Measurements from ENCODE around the gene CNR1. TPM values are rescaled to one million over a fixed set of nuclear protein-coding genes. Genes with fewer than 3 reads are reported as not detected.

CNR1 gene
- total RNA-seq, 2 donors from 2014 or later = 0.24 TPM; not detected in 1

DNA sequence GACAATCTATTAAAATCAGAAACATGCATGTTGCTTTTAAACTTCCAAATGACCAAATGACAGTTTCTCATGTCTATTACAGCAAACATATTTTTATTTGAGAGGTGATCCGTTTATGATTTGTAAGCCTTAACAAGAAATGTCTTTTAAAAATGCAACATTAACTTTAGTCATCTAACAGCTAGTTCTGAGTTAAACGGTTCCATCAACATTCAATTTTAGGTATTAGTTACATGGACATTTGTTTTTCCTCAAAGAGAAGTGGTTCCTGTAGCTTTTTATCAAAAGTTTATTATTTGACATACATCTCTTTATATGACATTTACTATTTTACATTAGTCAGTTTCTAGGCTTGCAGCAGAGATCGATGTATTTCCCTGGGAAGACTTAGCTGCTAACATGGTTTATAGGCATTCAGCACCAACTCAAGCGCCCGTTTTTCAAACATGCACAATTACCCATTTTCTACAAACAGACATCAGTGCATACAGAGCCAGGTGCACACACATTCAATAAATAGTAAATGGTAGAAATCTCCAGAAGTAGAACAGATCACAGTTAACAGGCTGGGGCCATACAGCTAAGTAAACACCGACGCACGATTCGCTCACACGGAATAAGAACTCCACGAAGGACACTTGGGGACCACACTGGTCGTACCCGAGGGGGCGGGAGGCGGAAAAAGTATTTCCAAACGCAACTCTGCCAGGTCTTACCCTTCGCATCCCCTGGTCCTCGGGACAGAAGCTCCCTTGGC is 882 bp downstream of the CNR1 start:
- no peak overlapping the region for H3K27ac Mint-ChIP-seq
- ATAC-seq (replicated peaks) = no peak

DNA sequence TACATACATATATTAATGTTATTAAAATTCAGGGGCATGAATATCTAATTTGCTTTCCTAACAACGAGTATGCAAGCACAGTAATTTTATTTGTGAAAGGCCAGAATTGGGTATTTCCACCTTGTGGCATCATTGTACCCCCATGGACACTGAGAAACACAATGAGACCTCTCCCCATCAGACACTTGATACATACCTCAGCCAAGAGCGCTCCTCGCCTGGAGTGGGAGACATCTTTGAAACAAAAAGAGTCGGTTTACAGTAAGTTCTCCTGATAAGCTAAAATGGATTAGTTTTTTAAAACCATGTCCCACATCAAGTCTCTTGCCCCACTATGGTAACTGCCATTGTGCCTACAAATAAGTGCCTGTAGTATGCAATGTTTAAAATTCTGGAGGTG is 2.1 kb downstream of the CNR1 start:
- Mint-ChIP-seq H3K4me1 (peaks cover 9% of the 10 kb centered on the region), H3K9me3 (no peaks in the 10 kb centered on the region), H3K36me3 (ENCODE audit: low read depth) (no peaks in the 10 kb centered on the region), H3K27me3 (peaks cover 52% of the 10 kb centered on the region), H3K27ac (no peak overlapping the region), H3K4me3 (no peak overlapping the region)
- ATAC-seq (replicated peaks) = no peak

More for the DNA sequence above, 882 bp downstream of the CNR1 start:
- Mint-ChIP-seq H3K36me3 (ENCODE audit: low read depth) (no peaks in the 10 kb centered on the region), H3K9me3 (no peaks in the 10 kb centered on the region), H3K4me1 (peaks cover 9% of the 10 kb centered on the region), H3K27me3 (peaks cover 62% of the 10 kb centered on the region), H3K4me3 (peak overlapping the region; percentile 67)

- no peaks in the 10 kb centered on the region for H3K9me3 Mint-ChIP-seq
- H3K4me1 Mint-ChIP-seq = peaks cover 9% of the 10 kb centered on the region
- H3K27ac Mint-ChIP-seq = no peak overlapping the region
- no peak for ATAC-seq (replicated peaks)
- no peaks in the 10 kb centered on the region for H3K36me3 Mint-ChIP-seq (ENCODE audit: low read depth)
- H3K4me3 Mint-ChIP-seq = no peak overlapping the region
- peaks cover 50% of the 10 kb centered on the region for H3K27me3 Mint-ChIP-seq
Measured at GRCh38 chr6:88163616-88164015, 2.5 kb downstream of the CNR1 start.

DNA sequence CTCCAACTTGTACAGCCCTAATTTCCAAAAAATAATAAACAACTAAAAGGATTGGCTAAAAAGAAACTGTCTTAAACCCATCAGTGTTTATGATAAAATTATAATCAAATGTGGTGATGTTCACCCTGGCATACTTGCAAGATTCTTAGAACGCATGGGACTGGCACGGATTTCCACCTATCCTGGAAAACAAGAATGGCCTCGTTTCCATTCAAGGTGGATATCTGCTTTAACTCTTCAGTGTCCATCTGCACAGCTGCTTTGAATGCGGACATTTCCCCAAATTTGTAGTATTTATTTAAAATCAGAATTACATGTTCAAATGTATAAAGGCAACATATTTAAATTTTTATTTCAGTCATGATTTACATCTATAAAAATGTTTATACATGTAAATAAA is 4.2 kb downstream of the CNR1 start:
- Mint-ChIP-seq H3K36me3 (ENCODE audit: low read depth) (no peaks in the 10 kb centered on the region), H3K4me1 (peaks cover 6% of the 10 kb centered on the region), H3K27me3 (peaks cover 46% of the 10 kb centered on the region), H3K4me3 (no peak overlapping the region), H3K27ac (no peak overlapping the region), H3K9me3 (no peaks in the 10 kb centered on the region)
- ATAC-seq (replicated peaks) = no peak

- Mint-ChIP-seq H3K4me1 (no peaks in the 10 kb centered on the region), H3K4me3 (no peak overlapping the region), H3K9me3 (no peaks in the 10 kb centered on the region), H3K36me3 (ENCODE audit: low read depth) (no peaks in the 10 kb centered on the region), H3K27me3 (peaks cover 27% of the 10 kb centered on the region), H3K27ac (no peak overlapping the region)
- ATAC-seq (replicated peaks) = no peak
Measured at GRCh38 chr6:88157106-88157505, 9.0 kb downstream of the CNR1 start.

DNA sequence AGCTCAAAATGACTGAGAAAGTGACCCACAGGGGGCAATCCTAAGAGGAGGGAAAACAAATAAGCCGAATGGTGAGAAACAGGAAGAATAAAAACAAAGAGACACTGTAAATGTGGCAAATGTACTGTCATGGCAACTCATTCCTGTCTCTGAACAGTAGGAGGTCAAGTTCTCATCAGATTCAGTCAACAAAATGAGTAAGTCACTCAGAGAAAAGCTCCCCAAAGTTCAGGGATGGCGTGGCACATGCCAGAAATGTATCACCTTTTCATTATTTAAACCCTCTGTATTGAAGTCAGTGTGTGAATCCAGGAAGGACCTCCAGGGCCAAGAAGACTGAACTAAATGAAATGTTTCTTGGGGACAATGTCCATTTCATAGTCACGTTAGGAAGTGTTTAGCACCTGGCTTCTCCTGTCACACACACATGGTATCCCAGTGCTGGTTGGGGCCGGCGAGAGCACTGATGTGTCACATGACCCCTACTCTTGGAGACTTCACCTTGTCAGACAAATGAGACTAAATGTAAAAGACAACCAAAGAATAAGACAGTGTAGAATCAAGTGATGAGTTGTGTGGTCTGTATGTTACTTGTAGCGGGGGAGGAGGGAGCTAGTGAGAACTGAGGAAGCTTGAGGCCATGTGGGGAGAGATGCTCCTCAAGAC is 20.7 kb downstream of the CNR1 start:
- peak; percentile 54 for ATAC-seq (replicated peaks)
- no peaks in the 10 kb centered on the region for H3K4me1 Mint-ChIP-seq
- no peaks in the 10 kb centered on the region for H3K9me3 Mint-ChIP-seq
- peaks cover 16% of the 10 kb centered on the region for H3K27me3 Mint-ChIP-seq
- no peak overlapping the region for H3K4me3 Mint-ChIP-seq
- no peaks in the 10 kb centered on the region for H3K36me3 Mint-ChIP-seq (ENCODE audit: low read depth)
- no peak overlapping the region for H3K27ac Mint-ChIP-seq

DNA sequence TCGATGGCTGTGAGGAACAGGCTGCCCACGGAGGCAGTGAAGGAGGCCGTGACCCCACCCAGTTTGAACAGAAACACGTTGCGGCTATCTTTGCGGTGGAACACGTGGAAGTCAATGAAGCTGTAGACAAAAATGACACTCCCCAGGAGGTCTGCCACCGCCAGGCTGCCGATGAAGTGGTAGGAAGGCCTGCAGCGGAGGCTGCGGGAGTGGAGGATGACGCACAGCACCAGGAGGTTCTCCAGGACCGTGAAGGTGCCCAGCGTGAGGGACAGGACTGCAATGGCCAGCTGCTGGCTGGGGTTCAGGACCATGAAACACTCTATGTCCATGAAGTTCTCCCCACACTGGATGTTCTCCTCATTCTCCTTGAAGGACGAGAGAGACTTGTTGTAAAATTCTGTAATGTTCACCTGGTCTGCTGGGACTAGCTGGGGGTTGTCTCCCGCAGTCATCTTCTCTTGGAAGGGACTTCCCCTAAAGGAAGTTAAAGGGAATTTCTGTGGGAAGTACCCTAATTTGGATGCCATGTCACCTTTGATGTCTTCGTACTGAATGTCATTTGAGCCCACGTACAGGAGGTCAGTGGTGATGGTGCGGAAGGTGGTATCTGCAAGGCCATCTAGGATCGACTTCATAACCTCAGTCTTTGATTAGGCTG is 21.4 kb downstream of the CNR1 start:
- Mint-ChIP-seq H3K4me1 (no peaks in the 10 kb centered on the region), H3K9me3 (no peaks in the 10 kb centered on the region), H3K4me3 (no peak overlapping the region), H3K36me3 (ENCODE audit: low read depth) (no peaks in the 10 kb centered on the region), H3K27ac (no peak overlapping the region), H3K27me3 (peaks cover 16% of the 10 kb centered on the region)
- ATAC-seq (replicated peaks) = peak; percentile 10

DNA sequence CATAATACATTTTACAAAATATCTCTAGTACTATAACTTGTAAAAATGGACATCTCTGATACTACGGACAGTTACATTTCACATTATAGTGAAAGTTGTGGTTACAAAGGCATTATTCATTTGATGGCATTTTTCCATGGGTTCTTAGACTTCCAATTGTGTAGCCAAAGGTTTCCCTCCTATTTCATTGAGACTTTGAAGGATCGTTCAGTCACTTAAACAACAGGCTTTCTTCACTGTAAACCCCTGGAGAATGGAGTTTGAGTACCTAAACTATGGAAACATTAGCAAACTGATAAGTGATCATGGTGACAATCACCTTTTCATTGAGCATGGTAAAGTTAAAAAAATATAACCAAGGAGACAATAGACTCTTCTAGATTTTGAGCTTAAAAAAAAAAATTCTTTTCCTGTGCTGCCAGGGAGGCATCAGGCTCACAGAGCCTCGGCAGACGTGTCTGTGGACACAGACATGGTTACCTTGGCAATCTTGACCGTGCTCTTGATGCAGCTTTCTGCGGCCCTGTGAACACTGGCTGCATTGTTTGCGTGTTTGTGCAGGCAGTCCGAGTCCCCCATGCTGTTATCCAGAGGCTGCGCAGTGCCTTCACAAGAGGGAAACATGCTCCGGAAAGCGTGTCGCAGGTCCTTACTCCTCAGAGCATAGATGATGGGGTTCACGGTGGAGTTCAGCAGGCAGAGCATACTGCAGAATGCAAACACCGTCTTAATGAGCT is 22.6 kb downstream of the CNR1 start:
- Mint-ChIP-seq H3K4me1 (no peaks in the 10 kb centered on the region), H3K4me3 (no peak overlapping the region), H3K36me3 (ENCODE audit: low read depth) (no peaks in the 10 kb centered on the region), H3K27ac (no peak overlapping the region), H3K27me3 (peaks cover 9% of the 10 kb centered on the region), H3K9me3 (no peaks in the 10 kb centered on the region)
- no peak for ATAC-seq (replicated peaks)

GRCh38 chr6:88142297-88142668 is 23.9 kb downstream of the CNR1 start:
- no peaks in the 10 kb centered on the region for H3K4me1 Mint-ChIP-seq
- peaks cover 3% of the 10 kb centered on the region for H3K27me3 Mint-ChIP-seq
- no peak for ATAC-seq (replicated peaks)
- H3K36me3 Mint-ChIP-seq (ENCODE audit: low read depth) = no peaks in the 10 kb centered on the region
- H3K9me3 Mint-ChIP-seq = no peaks in the 10 kb centered on the region
- no peak overlapping the region for H3K4me3 Mint-ChIP-seq
- H3K27ac Mint-ChIP-seq = no peak overlapping the region

GRCh38 chr6:88141561-88142296 is 24.4 kb downstream of the CNR1 start:
- Mint-ChIP-seq H3K36me3 (ENCODE audit: low read depth) (no peaks in the 10 kb centered on the region), H3K27ac (no peak overlapping the region), H3K4me3 (no peak overlapping the region), H3K4me1 (no peaks in the 10 kb centered on the region), H3K9me3 (no peaks in the 10 kb centered on the region), H3K27me3 (peaks cover 3% of the 10 kb centered on the region)
- no peak for ATAC-seq (replicated peaks)

- no peaks in the 10 kb centered on the region for H3K4me1 Mint-ChIP-seq
- H3K4me3 Mint-ChIP-seq = no peak overlapping the region
- no peak overlapping the region for H3K27ac Mint-ChIP-seq
- no peaks in the 10 kb centered on the region for H3K9me3 Mint-ChIP-seq
- no peaks in the 10 kb centered on the region for H3K36me3 Mint-ChIP-seq (ENCODE audit: low read depth)
- peaks cover 5% of the 10 kb centered on the region for H3K27me3 Mint-ChIP-seq
- no peak for ATAC-seq (replicated peaks)
Measured at GRCh38 chr6:88137915-88138314, 28.2 kb downstream of the CNR1 start.

DNA sequence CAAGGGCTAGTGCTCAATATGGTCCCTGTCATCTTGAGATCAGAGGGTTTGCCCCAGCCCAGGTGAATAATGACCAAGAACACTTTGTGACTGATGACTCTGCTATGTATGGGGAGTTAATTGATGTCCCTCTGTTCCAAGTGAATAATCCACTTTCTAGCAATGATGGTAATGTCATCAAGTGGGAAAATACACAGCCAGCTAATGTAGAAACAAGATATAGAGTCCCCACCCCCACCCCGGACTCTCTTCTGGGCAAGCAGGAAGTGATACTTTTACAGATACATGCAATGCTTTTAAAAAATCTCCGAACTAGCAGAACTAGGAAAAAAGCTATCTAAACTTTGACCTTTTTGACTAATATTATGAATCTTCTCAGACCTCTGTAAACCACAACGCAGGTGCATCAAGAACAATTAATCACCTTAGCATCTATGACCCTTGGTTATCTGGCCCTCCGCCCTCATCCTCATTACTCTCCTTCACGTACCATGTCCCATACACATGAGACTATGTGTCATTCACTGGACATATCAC is 30.5 kb downstream of the CNR1 start:
- Mint-ChIP-seq H3K27ac (no peak overlapping the region), H3K4me3 (no peak overlapping the region), H3K36me3 (ENCODE audit: low read depth) (no peaks in the 10 kb centered on the region), H3K9me3 (no peaks in the 10 kb centered on the region), H3K27me3 (peaks cover 5% of the 10 kb centered on the region), H3K4me1 (no peaks in the 10 kb centered on the region)
- ATAC-seq (replicated peaks) = peak; percentile 5

DNA sequence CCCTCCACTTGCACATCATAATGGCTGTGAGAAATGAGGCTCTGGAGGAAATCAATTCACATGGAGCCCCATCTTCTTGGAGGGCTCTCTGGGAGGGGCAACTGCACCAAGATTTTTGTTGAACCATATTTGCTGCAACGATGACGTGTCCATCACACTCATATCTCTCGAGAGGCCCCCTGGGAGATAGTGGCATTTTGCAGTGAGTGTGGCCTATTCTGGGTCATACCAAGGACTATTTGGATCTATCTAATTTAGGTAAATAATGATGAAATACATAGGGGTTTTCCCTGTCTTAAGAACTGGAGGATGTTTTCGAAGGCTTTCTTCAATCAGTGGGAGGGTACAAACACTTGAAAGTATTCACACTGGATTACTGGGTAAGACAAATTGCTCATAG is 31.6 kb downstream of the CNR1 start:
- Mint-ChIP-seq H3K36me3 (ENCODE audit: low read depth) (no peaks in the 10 kb centered on the region), H3K27ac (no peak overlapping the region), H3K27me3 (peaks cover 13% of the 10 kb centered on the region), H3K9me3 (no peaks in the 10 kb centered on the region), H3K4me3 (no peak overlapping the region), H3K4me1 (no peaks in the 10 kb centered on the region)
- no peak for ATAC-seq (replicated peaks)

GRCh38 chr6:88133718-88134117 is 32.4 kb downstream of the CNR1 start:
- ATAC-seq (replicated peaks) = no peak
- Mint-ChIP-seq H3K4me3 (no peak overlapping the region), H3K36me3 (ENCODE audit: low read depth) (no peaks in the 10 kb centered on the region), H3K27me3 (peaks cover 14% of the 10 kb centered on the region), H3K9me3 (no peaks in the 10 kb centered on the region), H3K4me1 (no peaks in the 10 kb centered on the region), H3K27ac (no peak overlapping the region)

Measured in activated T-helper 17 cell treated with anti-CD3 and anti-CD28 coated beads, Interleukin-2, amount 50 U/mL, for 72 hours (primary cell).